ENCODE results near the gene LCE2A. TPM values are rescaled to one million over a fixed set of nuclear protein-coding genes. Genes with fewer than 3 reads are reported as not detected.
"Not testable (repeated sequence)": the region's sequence is repeated elsewhere in the genome, so short reads cannot be mapped to it uniquely, and the experiment has no call there.

LCE2A gene
- total RNA-seq, 1 donor from 2014 or later, result not detected

DNA sequence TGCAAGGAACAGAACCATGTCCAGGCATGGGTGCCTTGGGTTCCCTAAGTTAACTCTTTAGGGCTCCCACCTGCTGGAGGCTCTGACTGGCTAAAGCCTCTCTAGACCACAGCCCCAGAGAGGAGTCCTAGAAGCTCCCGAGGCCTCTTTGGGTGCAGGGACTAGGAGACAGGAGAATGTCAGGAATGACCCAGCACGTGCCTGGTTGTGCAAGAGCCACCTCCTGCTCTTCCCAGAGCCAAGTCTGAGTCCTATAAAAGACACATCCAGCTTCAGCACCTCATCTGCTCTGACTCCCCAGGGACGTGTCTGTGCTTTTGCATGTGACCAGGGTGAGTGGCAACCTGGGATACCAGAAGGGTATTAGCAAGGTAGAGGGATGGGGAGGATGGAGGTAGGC is 35.0 kb upstream of the LCE2A start, which contains the start of gene LCE2D:
TSS of gene LCE2D (plus strand) at position 283 of the 400 bp plus-strand sequence. CDS start 726 bp downstream, outside the sequence.
- Histone ChIP-seq H3K36me3 (no peaks in the 10 kb centered on the region), H3K4me1 (no peaks in the 10 kb centered on the region), H3K27ac (no peak within 1 kb of the TSS), H3K4me3 (no peak within 1 kb of the TSS), H3K9me3 (no peaks in the 10 kb centered on the region), H3K27me3 (no peaks in the 10 kb centered on the region)
- TF ChIP-seq POLR2A (IDR thresholded peaks at IDR 0.05), result no peak
- no peak for TF ChIP-seq POLR2AphosphoS5 (IDR thresholded peaks at IDR 0.05; ENCODE audit: insufficient read depth in 1 of 2, low read depth in 1 of 2)
- DNase-seq (ENCODE audit: extremely low spot score in 2 of 2), result no peak
- intact Hi-C loops (cut with DNase I), result no loop called here

GRCh38 chr1:152666171-152666570 is 32.0 kb upstream of the LCE2A start:
- H3K27me3 ChIP-seq; H3K27ac ChIP-seq; intact Hi-C loops (cut with DNase I); H3K36me3 ChIP-seq; H3K9me3 ChIP-seq; H3K4me3 ChIP-seq; H3K4me1 ChIP-seq; DNase-seq (ENCODE audit: extremely low spot score in 2 of 2): not testable (repeated sequence)

- no peak overlapping the region for H3K4me3 ChIP-seq
- no peak for TF ChIP-seq POLR2A (IDR thresholded peaks at IDR 0.05)
- no peak for TF ChIP-seq POLR2AphosphoS5 (IDR thresholded peaks at IDR 0.05; ENCODE audit: insufficient read depth in 1 of 2, low read depth in 1 of 2)
- TF ChIP-seq, protein P1, sequence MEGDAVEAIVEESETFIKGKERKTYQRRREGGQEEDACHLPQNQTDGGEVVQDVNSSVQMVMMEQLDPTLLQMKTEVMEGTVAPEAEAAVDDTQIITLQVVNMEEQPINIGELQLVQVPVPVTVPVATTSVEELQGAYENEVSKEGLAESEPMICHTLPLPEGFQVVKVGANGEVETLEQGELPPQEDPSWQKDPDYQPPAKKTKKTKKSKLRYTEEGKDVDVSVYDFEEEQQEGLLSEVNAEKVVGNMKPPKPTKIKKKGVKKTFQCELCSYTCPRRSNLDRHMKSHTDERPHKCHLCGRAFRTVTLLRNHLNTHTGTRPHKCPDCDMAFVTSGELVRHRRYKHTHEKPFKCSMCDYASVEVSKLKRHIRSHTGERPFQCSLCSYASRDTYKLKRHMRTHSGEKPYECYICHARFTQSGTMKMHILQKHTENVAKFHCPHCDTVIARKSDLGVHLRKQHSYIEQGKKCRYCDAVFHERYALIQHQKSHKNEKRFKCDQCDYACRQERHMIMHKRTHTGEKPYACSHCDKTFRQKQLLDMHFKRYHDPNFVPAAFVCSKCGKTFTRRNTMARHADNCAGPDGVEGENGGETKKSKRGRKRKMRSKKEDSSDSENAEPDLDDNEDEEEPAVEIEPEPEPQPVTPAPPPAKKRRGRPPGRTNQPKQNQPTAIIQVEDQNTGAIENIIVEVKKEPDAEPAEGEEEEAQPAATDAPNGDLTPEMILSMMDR (IDR thresholded peaks at IDR 0.05), result no peak
- intact Hi-C loops (cut with DNase I), result no loop called here
These were observed 30.5 kb upstream of the LCE2A start for GRCh38 chr1:152667648-152668047.

DNA sequence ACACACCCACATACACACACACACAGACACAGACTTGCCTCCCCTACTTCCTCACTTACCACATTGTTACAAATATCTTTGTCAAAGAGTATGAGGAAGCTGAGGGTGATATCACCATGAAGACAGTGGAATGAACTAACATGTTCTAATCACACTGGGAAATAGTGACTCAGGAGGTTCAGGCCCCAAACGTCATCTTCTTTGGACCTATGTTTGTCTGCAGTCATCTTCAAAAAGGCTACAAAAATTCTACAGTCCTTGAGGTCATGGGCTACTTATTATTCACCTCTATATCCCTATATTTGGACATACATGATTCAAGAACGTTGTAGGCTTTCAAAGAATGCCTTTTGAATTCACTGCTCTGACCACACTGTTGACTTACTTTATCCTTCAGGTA is 25.1 kb upstream of the LCE2A start:
- TF ChIP-seq, protein P1 (IDR thresholded peaks at IDR 0.05), result no peak
- no peak for TF ChIP-seq POLR2AphosphoS5 (IDR thresholded peaks at IDR 0.05; ENCODE audit: insufficient read depth in 1 of 2, low read depth in 1 of 2)
- no peak for TF ChIP-seq POLR2A (IDR thresholded peaks at IDR 0.05)
- DNase-seq (ENCODE audit: extremely low spot score in 2 of 2), result no peak
- Histone ChIP-seq H3K4me3 (no peak overlapping the region), H3K4me1 (no peaks in the 10 kb centered on the region), H3K9me3 (no peaks in the 10 kb centered on the region), H3K27ac (no peak overlapping the region), H3K36me3 (no peaks in the 10 kb centered on the region), H3K27me3 (no peaks in the 10 kb centered on the region)
- intact Hi-C loops (cut with DNase I), result no loop called here

More at GRCh38 chr1:152667648-152668047, 30.5 kb upstream of the LCE2A start:
- H3K27me3 ChIP-seq, result no peaks in the 10 kb centered on the region
- no peak for DNase-seq (ENCODE audit: extremely low spot score in 2 of 2)
- H3K9me3 ChIP-seq, result no peaks in the 10 kb centered on the region
- H3K27ac ChIP-seq, result no peak overlapping the region
- H3K36me3 ChIP-seq, result no peaks in the 10 kb centered on the region
- H3K4me1 ChIP-seq, result no peaks in the 10 kb centered on the region

DNA sequence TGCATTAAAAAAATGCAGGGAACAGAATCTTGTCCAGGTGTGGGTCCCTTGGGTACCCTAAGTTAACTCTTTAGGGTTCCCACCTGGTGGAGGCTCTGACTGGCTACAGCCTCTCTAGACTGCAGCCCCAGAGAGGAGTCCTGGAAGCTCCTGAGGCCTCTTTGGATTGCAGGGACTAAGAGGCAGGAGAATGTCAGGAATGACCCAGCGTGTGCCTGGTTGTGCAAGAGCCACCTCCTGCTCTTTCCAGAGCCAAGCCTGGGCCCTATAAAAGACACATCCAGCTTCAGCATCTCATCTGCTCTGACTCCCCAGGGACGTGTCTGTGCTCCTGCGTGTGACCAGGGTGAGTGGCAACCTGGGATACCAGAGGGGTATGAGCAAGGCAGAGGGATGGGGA is 23.2 kb upstream of the LCE2A start, which contains the start of gene LCE2C:
TSS of gene LCE2C (plus strand) at position 297 of the 400 bp plus-strand sequence. CDS start 737 bp downstream, outside the sequence.
- H3K4me1 ChIP-seq; H3K36me3 ChIP-seq; intact Hi-C loops (cut with DNase I); H3K27me3 ChIP-seq; H3K27ac ChIP-seq; H3K9me3 ChIP-seq; H3K4me3 ChIP-seq; DNase-seq (ENCODE audit: extremely low spot score in 2 of 2): not testable (repeated sequence)

DNA sequence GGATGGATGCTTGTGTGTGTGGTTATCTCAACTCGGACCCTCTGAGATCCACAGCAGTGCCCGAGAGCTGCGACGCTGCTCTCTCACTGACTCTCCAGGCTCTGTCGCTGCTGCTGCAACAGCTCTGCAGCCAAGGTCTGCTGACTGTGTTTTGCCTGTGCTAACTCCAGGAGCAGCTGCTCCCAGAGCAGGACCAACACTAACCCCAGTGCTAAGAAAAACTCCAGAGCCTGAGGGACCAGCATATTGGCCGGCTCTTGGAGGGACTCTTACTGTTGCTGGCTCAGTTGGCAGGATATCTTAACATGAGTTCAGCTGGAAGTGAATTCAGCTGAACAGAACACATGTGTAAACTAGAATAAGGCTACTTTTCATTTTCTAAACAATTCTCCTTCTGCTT is 18.7 kb upstream of the LCE2A start:
- intact Hi-C loops (cut with DNase I), result no loop called here
- TF ChIP-seq, protein P1 (IDR thresholded peaks at IDR 0.05), result no peak
- no peak for TF ChIP-seq POLR2A (IDR thresholded peaks at IDR 0.05)

DNA sequence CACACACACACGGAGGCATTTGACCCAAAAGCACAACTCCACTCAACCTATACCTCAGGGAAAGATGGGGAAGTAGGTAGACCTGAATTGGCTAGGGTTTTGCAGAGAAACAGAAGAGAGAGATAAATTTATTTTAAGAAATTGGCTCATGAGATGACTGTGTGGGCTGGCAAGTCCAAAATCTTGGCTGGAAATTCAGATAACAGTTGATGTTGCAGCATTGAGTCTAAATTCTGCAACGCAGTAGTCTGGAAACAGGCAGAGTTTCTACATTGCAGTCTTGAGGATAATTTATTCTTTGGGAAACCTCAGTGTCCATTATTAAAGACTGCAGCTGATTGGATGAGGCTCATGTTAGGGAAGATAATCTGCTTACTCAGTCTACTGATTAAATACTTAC is 16.5 kb upstream of the LCE2A start:
- Histone ChIP-seq H3K9me3 (no peaks in the 10 kb centered on the region), H3K27me3 (no peaks in the 10 kb centered on the region), H3K4me1 (no peaks in the 10 kb centered on the region), H3K36me3 (no peaks in the 10 kb centered on the region), H3K27ac (no peak overlapping the region), H3K4me3 (no peak overlapping the region)
- intact Hi-C loops (cut with DNase I), result no loop called here
- TF ChIP-seq, protein P1 (IDR thresholded peaks at IDR 0.05), result no peak
- TF ChIP-seq POLR2AphosphoS5 (IDR thresholded peaks at IDR 0.05; ENCODE audit: insufficient read depth in 1 of 2, low read depth in 1 of 2) (no peak), POLR2A (IDR thresholded peaks at IDR 0.05) (no peak)
- DNase-seq (ENCODE audit: extremely low spot score in 2 of 2), result no peak

More for the DNA sequence above, 18.7 kb upstream of the LCE2A start:
- Histone ChIP-seq H3K36me3 (no peaks in the 10 kb centered on the region), H3K9me3 (no peaks in the 10 kb centered on the region), H3K4me1 (no peaks in the 10 kb centered on the region), H3K27me3 (no peaks in the 10 kb centered on the region), H3K27ac (no peak overlapping the region), H3K4me3 (no peak overlapping the region)
- no peak for DNase-seq (ENCODE audit: extremely low spot score in 2 of 2)

Data from vagina (tissue), 2 donors.